Naive thymus-derived CD8-positive, alpha-beta T cell (primary cell): ENCODE data around the gene PACRG. TPM values are rescaled to one million over a fixed set of nuclear protein-coding genes. Genes with fewer than 3 reads are reported as not detected.

Experiments used
- ATAC-seq, 2 donors: fragments of 150-1000 bp; cut with Tn5 transposase in 1 of 2; sonication (Bioruptor Pico), chemical (Tn5 transposase) in 1 of 2; 1 replicate in 1 of 2; 2 replicates in 1 of 2; pipeline ENCODE4 v1.10.0; 2021; ENCODE audit warnings: mild to moderate bottlenecking in 2 of 2, moderate library complexity in 2 of 2
- POLR2A ChIA-PET: fragments of 350-600 bp; sonication (Branson Sonifier 250); formaldehyde crosslinking; loops from one replicate; lab custom pipeline; 2021; ENCODE audit warnings: antibody characterized with exemption; lab: Charles Lee
- DNase-seq, 10 donors: peaks; one replicate each; pipeline versions ENCODE4 v3.0.0 to v3.0.0-alpha.2; 2020 to 2022
- H3K27ac Mint-ChIP-seq, 10 donors: one replicate each; pipeline ENCODE4 v1.8.0; 2020 to 2022; ENCODE audit warnings: mild to moderate bottlenecking in 10 of 10, mixed read lengths in 10 of 10, moderate library complexity in 4 of 10, inconsistent platforms in 1 of 10
- H3K27me3 Mint-ChIP-seq, 5 donors: one replicate each; pipeline ENCODE4 v1.8.0; 2021 to 2022; ENCODE audit warnings: mixed read lengths in 5 of 5
- H3K36me3 Mint-ChIP-seq, 3 donors: one replicate each; pipeline ENCODE4 v1.8.0; 2020 to 2022; ENCODE audit warnings: mixed read lengths in 3 of 3, mild to moderate bottlenecking in 2 of 3, inconsistent platforms in 1 of 3
- H3K4me1 Mint-ChIP-seq, 4 donors: one replicate each; pipeline ENCODE4 v1.8.0; 2021 to 2022; ENCODE audit warnings: mixed read lengths in 4 of 4
- H3K4me3 Mint-ChIP-seq, 10 donors: one replicate each; pipeline ENCODE4 v1.8.0; 2020 to 2022; ENCODE audit warnings: mild to moderate bottlenecking in 10 of 10, mixed read lengths in 10 of 10, moderate library complexity in 6 of 10, inconsistent platforms in 1 of 10
- H3K9me3 Mint-ChIP-seq, 9 donors: one replicate each; pipeline ENCODE4 v1.8.0; 2020 to 2022; ENCODE audit warnings: mixed read lengths in 9 of 9, mild to moderate bottlenecking in 3 of 9, inconsistent platforms in 1 of 9, moderate library complexity in 1 of 9
- polyA plus RNA-seq, 3 donors: library from polyadenylated mRNA; unstranded; fragments of 300-500 nt; fragmentation: Illumina TruSeq; gene quantifications; one replicate each; pipeline ENCODE4 v1.2.3, GENCODE V29; 2021
- total RNA-seq, 8 experiments: library from RNA in 2 of 8; stranded (reverse) in 2 of 8; gene quantifications; one replicate each; pipeline ENCODE4 v1.2.3 and lab custom pipeline; 2021 to 2026

Gene PACRG
- total and polyA plus RNA-seq, 5 experiments from 2014 or later: 0.34 to 1.2 (median 0.83) TPM; not detected in 1

- peaks cover 3 to 11% (median 8%) of the 10 kb centered on the region in 5 donors for H3K27me3 Mint-ChIP-seq
Measured at GRCh38 chr6:163355426-163355991, 627.7 kb downstream of the PACRG start.

GRCh38 chr6:163356324-163356723, 628.5 kb downstream of the PACRG start:
- DNase-seq: no peak
- H3K36me3 Mint-ChIP-seq: no peaks in the 10 kb centered on the region
- no peak overlapping the region for H3K4me3 Mint-ChIP-seq
- POLR2A ChIA-PET: no interaction called here
- H3K27ac Mint-ChIP-seq: no peak overlapping the region
- ATAC-seq: no peak
- H3K27me3 Mint-ChIP-seq: peaks cover 4 to 18% (median 10%) of the 10 kb centered on the region in 5 donors
- H3K9me3 Mint-ChIP-seq: no peaks in the 10 kb centered on the region
- H3K4me1 Mint-ChIP-seq: peaks cover 0 to 9% (median 2%) of the 10 kb centered on the region in 4 donors

More at GRCh38 chr6:163355426-163355991, 627.7 kb downstream of the PACRG start:
- ATAC-seq (no peak), DNase-seq (no peak)
- Mint-ChIP-seq H3K4me1 (peaks cover 0 to 9% (median 2%) of the 10 kb centered on the region in 4 donors), H3K4me3 (peak overlapping the region in 1 of 10 donors; percentile 16), H3K9me3 (no peaks in the 10 kb centered on the region), H3K36me3 (no peaks in the 10 kb centered on the region), H3K27ac (no peak overlapping the region)
- POLR2A ChIA-PET: no interaction called here

- Mint-ChIP-seq H3K27ac (no peak overlapping the region), H3K9me3 (no peaks in the 10 kb centered on the region), H3K4me1 (peaks cover 0 to 9% (median 2%) of the 10 kb centered on the region in 4 donors), H3K4me3 (no peak overlapping the region), H3K36me3 (no peaks in the 10 kb centered on the region), H3K27me3 (peaks cover 4 to 23% (median 10%) of the 10 kb centered on the region in 5 donors)
- no peak for ATAC-seq
- POLR2A ChIA-PET: no interaction called here
- DNase-seq: no peak
Measured at GRCh38 chr6:163356743-163357142, 629.0 kb downstream of the PACRG start.

GRCh38 chr6:163364641-163365040, 636.9 kb downstream of the PACRG start:
- Mint-ChIP-seq H3K4me3 (no peak overlapping the region), H3K27ac (no peak overlapping the region), H3K36me3 (no peaks in the 10 kb centered on the region), H3K9me3 (no peaks in the 10 kb centered on the region), H3K27me3 (peaks cover 7 to 28% (median 9%) of the 10 kb centered on the region in 5 donors), H3K4me1 (peaks cover 0 to 3% (median under 1%) of the 10 kb centered on the region in 4 donors)
- DNase-seq: no peak
- no peak for ATAC-seq
- POLR2A ChIA-PET: no interaction called here

Other genes with a start within 250 kb of the PACRG start
- gene PRKN, start 208 bp upstream of the PACRG start, total RNA-seq: 1 to 10 TPM; 3.5 to 5.6 TPM
- gene PRKN, start 208 bp upstream of the PACRG start, polyA plus RNA-seq: 1 to 10 TPM; 2.2 to 4.0 (median 2.6) TPM